Nephron (organoid): ENCODE results near the gene JUNB.

Experiments used
- H3K27ac Mint-ChIP-seq, 3 experiments: 2 replicates each; pipeline ENCODE4 v1.8.0; 2020; ENCODE audit warnings: mixed read lengths in 3 of 3, mild to moderate bottlenecking in 2 of 3, moderate library complexity in 1 of 3
- H3K27me3 Mint-ChIP-seq: 2 replicates; pipeline ENCODE4 v1.8.0; 2021; ENCODE audit warnings: low read depth, mild to moderate bottlenecking, moderate library complexity, mixed read lengths
- H3K36me3 Mint-ChIP-seq: 2 replicates; pipeline ENCODE4 v1.8.0; 2020; ENCODE audit warnings: low read depth, mixed read lengths
- H3K4me1 Mint-ChIP-seq: 2 replicates; pipeline ENCODE4 v1.8.0; 2020; ENCODE audit warnings: mixed read lengths
- H3K4me3 Mint-ChIP-seq, 3 experiments: 2 replicates each; pipeline ENCODE4 v1.8.0; 2020; ENCODE audit warnings: mild to moderate bottlenecking in 3 of 3, mixed read lengths in 3 of 3, moderate library complexity in 2 of 3
- H3K9me3 Mint-ChIP-seq: 2 replicates; pipeline ENCODE4 v1.8.0; 2020; ENCODE audit warnings: mixed read lengths
- CTCF ChIP-seq, 3 experiments: fragments of 200-600 bp; sonication (generic); IDR thresholded peaks; one replicate each; pipeline ENCODE4 v1.5.0; 2021; ENCODE audit warnings: antibody characterized with exemption in 3 of 3; ENCODE audit not compliant: unreplicated experiment in 3 of 3

The JUNB gene

GRCh38 chr19:12788682-12789097 lies 2.6 kb upstream of the JUNB start:
- Mint-ChIP-seq H3K9me3 (no peaks in the 10 kb centered on the region), H3K4me1 (peaks cover 26% of the 10 kb centered on the region), H3K27ac (peak overlapping the region; percentile 99 to 100 (median 99)), H3K4me3 (peak overlapping the region; percentile 82 to 88 (median 86)), H3K36me3 (no peaks in the 10 kb centered on the region), H3K27me3 (no peaks in the 10 kb centered on the region)
- no peak for TF ChIP-seq CTCF (IDR thresholded peaks at IDR 0.05; ENCODE audit: unreplicated experiment in 3 of 3)

- Mint-ChIP-seq H3K27ac (peak overlapping the region; percentile 99 to 100 (median 99)), H3K4me3 (peak overlapping the region; percentile 86 to 94 (median 88)), H3K27me3 (no peaks in the 10 kb centered on the region), H3K4me1 (peaks cover 29% of the 10 kb centered on the region), H3K36me3 (no peaks in the 10 kb centered on the region), H3K9me3 (no peaks in the 10 kb centered on the region)
- TF ChIP-seq CTCF (IDR thresholded peaks at IDR 0.05; ENCODE audit: unreplicated experiment in 3 of 3): no peak
Observed at GRCh38 chr19:12789098-12789903, 2.0 kb upstream of the JUNB start.

GRCh38 chr19:12789904-12790619 lies 1.2 kb upstream of the JUNB start:
- no peak for TF ChIP-seq CTCF (IDR thresholded peaks at IDR 0.05; ENCODE audit: unreplicated experiment in 3 of 3)
- Mint-ChIP-seq H3K27ac (peak overlapping the region; percentile 85 to 94 (median 88)), H3K4me1 (peaks cover 31% of the 10 kb centered on the region), H3K9me3 (no peaks in the 10 kb centered on the region), H3K4me3 (peak overlapping the region; percentile 94 to 98 (median 96)), H3K36me3 (no peaks in the 10 kb centered on the region), H3K27me3 (no peaks in the 10 kb centered on the region)

- Mint-ChIP-seq H3K27ac (peak overlapping the region; percentile 85 to 94 (median 88)), H3K9me3 (no peaks in the 10 kb centered on the region), H3K4me3 (peak overlapping the region; percentile 94 to 98 (median 96)), H3K27me3 (no peaks in the 10 kb centered on the region), H3K4me1 (peaks cover 33% of the 10 kb centered on the region), H3K36me3 (no peaks in the 10 kb centered on the region)
- TF ChIP-seq CTCF (IDR thresholded peaks at IDR 0.05; ENCODE audit: unreplicated experiment in 3 of 3): no peak
Observed at GRCh38 chr19:12790628-12791344, 500 bp upstream of the JUNB start.

GRCh38 chr19:12792051-12792852 lies 966 bp downstream of the JUNB start:
- TF ChIP-seq CTCF (IDR thresholded peaks at IDR 0.05; ENCODE audit: unreplicated experiment in 3 of 3): no peak
- peaks cover 9% of the 10 kb centered on the region for H3K36me3 Mint-ChIP-seq
- peak overlapping the region; percentile 94 to 98 (median 96) for H3K4me3 Mint-ChIP-seq
- H3K27ac Mint-ChIP-seq: peak overlapping the region; percentile 88 to 94 (median 93)
- H3K27me3 Mint-ChIP-seq: no peaks in the 10 kb centered on the region
- no peaks in the 10 kb centered on the region for H3K9me3 Mint-ChIP-seq
- H3K4me1 Mint-ChIP-seq: peaks cover 41% of the 10 kb centered on the region
